Gastrocnemius medialis (tissue), 4 donors: ENCODE results near the gene GORAB. TPM values are rescaled to one million over a fixed set of nuclear protein-coding genes. Genes with fewer than 3 reads are reported as not detected.

Experiments
- ATAC-seq, 2 donors: fragments of 150-250 bp; one replicate each; pipeline ENCODE4 v1.9.1; 2016
- DNase-seq, 2 donors: peaks; one replicate each; pipeline ENCODE4 v3.0.0-alpha.2; 2019
- H3K27ac ChIP-seq, 4 donors: fragments of 200-600 bp; sonication (generic); 1 replicate in 1 of 4; 2 replicates in 3 of 4; pipeline ENCODE4 v1.5.1; 2016 to 2018; ENCODE audit warnings: mild to moderate bottlenecking in 2 of 4, moderate library complexity in 1 of 4
- H3K27me3 ChIP-seq, 3 donors: fragments of 200-600 bp; sonication (generic) in 2 of 3; 1 replicate in 1 of 3; 2 replicates in 2 of 3; pipeline versions ENCODE4 v1.5.1 to v1.6.0; 2016 to 2019; ENCODE audit warnings: mild to moderate bottlenecking in 1 of 3, moderate library complexity in 1 of 3
- H3K36me3 ChIP-seq, 2 donors: fragments of 200-600 bp; sonication (generic) in 1 of 2; one replicate each; pipeline ENCODE4 v1.5.1; 2017 to 2018
- H3K4me1 ChIP-seq, 2 donors: fragments of 200-600 bp; sonication (generic) in 1 of 2; one replicate each; pipeline ENCODE4 v1.5.1; 2016 to 2017; ENCODE audit warnings: mild to moderate bottlenecking in 2 of 2
- H3K4me3 ChIP-seq, 4 donors: fragments of 200-600 bp; sonication (generic) in 3 of 4; 1 replicate in 1 of 4; 2 replicates in 3 of 4; pipeline ENCODE4 v1.5.1; 2016 to 2019; ENCODE audit warnings: mild to moderate bottlenecking in 2 of 4
- H3K9me3 ChIP-seq, 3 donors: fragments of 200-600 bp; sonication (generic) in 2 of 3; 1 replicate in 1 of 3; 2 replicates in 2 of 3; pipeline ENCODE4 v1.5.1; 2016 to 2019
- CTCF ChIP-seq, 5 experiments: fragments of 450-650 bp in 3 of 5; fragments of 200-600 bp in 2 of 5; sonication (generic) in 2 of 5; IDR thresholded peaks in 4 of 5; conservative IDR thresholded peaks in 1 of 5; 1 replicate in 4 of 5; 2 replicates in 1 of 5; pipeline ENCODE4 v1.5.1; 2016 to 2019; ENCODE audit warnings: antibody characterized with exemption in 5 of 5, mild to moderate bottlenecking in 3 of 5, moderate library complexity in 3 of 5
- POLR2A ChIP-seq, 2 donors: fragments of 450-650 bp; IDR thresholded peaks; one replicate each; pipeline ENCODE4 v1.6.1; 2017; ENCODE audit warnings: antibody characterized with exemption in 2 of 2, mild to moderate bottlenecking in 2 of 2, moderate library complexity in 2 of 2
- in situ Hi-C, 4 donors: fragments of 200-750 bp; cut with MboI; loops; one replicate each; pipeline versions ENCODE4 v1.15.0 to v1.8.0; 2017; ENCODE audit warnings: low sequenced_read_pairs in 4 of 4
- intact Hi-C: fragments of 100-400 bp; cut with DNase I; formaldehyde crosslinking; loops from one replicate; pipeline ENCODE4 v1.15.1; 2023; ENCODE audit warnings: low total_unique reads
- total RNA-seq, 4 donors: library from RNA; depleted of rRNA; stranded (reverse); fragments of >200 nt; gene quantifications; one replicate each; pipeline versions ENCODE4 v1.1.0 to v1.2.3, GENCODE V29; 2016

Gene GORAB
- total RNA-seq, 4 donors from 2014 or later, result 1.7 to 3.8 (median 2.3) TPM

GRCh38 chr1:170494369-170494768 lies 37.6 kb upstream of the GORAB start:
- DNase-seq, result no peak
- peak; percentile 12 to 75 for ATAC-seq
- H3K36me3 ChIP-seq, result no peaks in the 10 kb centered on the region
- in situ Hi-C loops, result no loop called here
- H3K9me3 ChIP-seq, result no peaks in the 10 kb centered on the region
- intact Hi-C loops, result no loop called here
- no peak overlapping the region for H3K4me3 ChIP-seq
- no peaks in the 10 kb centered on the region for H3K27me3 ChIP-seq
- TF ChIP-seq POLR2A (IDR thresholded peaks at IDR 0.05), result no peak
- TF ChIP-seq CTCF (IDR thresholded peaks at IDR 0.05 in 4 of 5, conservative IDR thresholded peaks at IDR 0.05 in 1 of 5), result no peak
- no peak overlapping the region for H3K27ac ChIP-seq
- peaks cover 0 to 10% of the 10 kb centered on the region in 2 donors for H3K4me1 ChIP-seq

GRCh38 chr1:170495006-170495405 lies 37.0 kb upstream of the GORAB start:
- in situ Hi-C loops (no loop called here), intact Hi-C loops (no loop called here)
- DNase-seq (no peak), ATAC-seq (no peak)
- H3K9me3 ChIP-seq, result no peaks in the 10 kb centered on the region
- H3K27ac ChIP-seq, result no peak overlapping the region
- no peak overlapping the region for H3K4me3 ChIP-seq
- no peaks in the 10 kb centered on the region for H3K27me3 ChIP-seq
- peaks cover 0 to 10% of the 10 kb centered on the region in 2 donors for H3K4me1 ChIP-seq
- TF ChIP-seq CTCF (IDR thresholded peaks at IDR 0.05 in 4 of 5, conservative IDR thresholded peaks at IDR 0.05 in 1 of 5) (no peak), POLR2A (IDR thresholded peaks at IDR 0.05) (no peak)
- no peaks in the 10 kb centered on the region for H3K36me3 ChIP-seq

- Histone ChIP-seq H3K4me1 (peaks cover 0 to 7% of the 10 kb centered on the region in 2 donors), H3K27me3 (no peaks in the 10 kb centered on the region), H3K27ac (no peak overlapping the region), H3K9me3 (no peaks in the 10 kb centered on the region), H3K4me3 (no peak overlapping the region), H3K36me3 (no peaks in the 10 kb centered on the region)
- in situ Hi-C loops, result no loop called here
- no peak for TF ChIP-seq POLR2A (IDR thresholded peaks at IDR 0.05)
- TF ChIP-seq CTCF (IDR thresholded peaks at IDR 0.05 in 4 of 5, conservative IDR thresholded peaks at IDR 0.05 in 1 of 5), result no peak
- intact Hi-C loops, result no loop called here
- ATAC-seq (no peak), DNase-seq (no peak)
Measured at GRCh38 chr1:170498876-170499275, 33.1 kb upstream of the GORAB start.

GRCh38 chr1:170503665-170504064 lies 28.3 kb upstream of the GORAB start:
- no peaks in the 10 kb centered on the region for H3K9me3 ChIP-seq
- no peak for TF ChIP-seq CTCF (IDR thresholded peaks at IDR 0.05 in 4 of 5, conservative IDR thresholded peaks at IDR 0.05 in 1 of 5)
- TF ChIP-seq POLR2A (IDR thresholded peaks at IDR 0.05), result no peak
- intact Hi-C loops, result no loop called here
- no peak overlapping the region for H3K4me3 ChIP-seq
- in situ Hi-C loops, result no loop called here
- no peaks in the 10 kb centered on the region for H3K36me3 ChIP-seq
- H3K27me3 ChIP-seq, result no peaks in the 10 kb centered on the region
- DNase-seq (no peak), ATAC-seq (no peak)
- H3K4me1 ChIP-seq, result no peaks in the 10 kb centered on the region
- no peak overlapping the region for H3K27ac ChIP-seq

GRCh38 chr1:170510163-170510562 lies 21.8 kb upstream of the GORAB start:
- no peak overlapping the region for H3K4me3 ChIP-seq
- no peaks in the 10 kb centered on the region for H3K27me3 ChIP-seq
- no peaks in the 10 kb centered on the region for H3K9me3 ChIP-seq
- H3K27ac ChIP-seq, result no peak overlapping the region
- in situ Hi-C loops, result no loop called here
- H3K4me1 ChIP-seq, result no peaks in the 10 kb centered on the region
- no peaks in the 10 kb centered on the region for H3K36me3 ChIP-seq
- DNase-seq, result no peak
- TF ChIP-seq POLR2A (IDR thresholded peaks at IDR 0.05) (no peak), CTCF (IDR thresholded peaks at IDR 0.05 in 4 of 5, conservative IDR thresholded peaks at IDR 0.05 in 1 of 5) (no peak)
- ATAC-seq, result no peak
- intact Hi-C loops, result no loop called here
